Type B pancreatic cell (in vitro differentiated cells): ENCODE data around the gene LMOD1. TPM values are rescaled to one million over a fixed set of nuclear protein-coding genes. Genes with fewer than 3 reads are reported as not detected.
A peak's percentile ranks its signal among the peaks of the same experiment; 100 is the strongest.

Experiments used
- DNase-seq: peaks from one replicate; pipeline ENCODE4 v3.0.0; 2021; ENCODE audit warnings: mixed read lengths; ENCODE audit not compliant: unreplicated experiment; ENCODE audit errors: extremely low spot score
- H3K27ac Mint-ChIP-seq: 2 replicates; pipeline ENCODE4 v1.8.0; 2021; ENCODE audit warnings: mild to moderate bottlenecking, mixed read lengths
- H3K27me3 Mint-ChIP-seq: 2 replicates; pipeline ENCODE4 v1.8.0; 2021; ENCODE audit warnings: mixed read lengths
- H3K36me3 Mint-ChIP-seq: 2 replicates; pipeline ENCODE4 v1.8.0; 2021; ENCODE audit warnings: mixed read lengths
- H3K4me1 Mint-ChIP-seq: one replicate; pipeline ENCODE4 v1.8.0; 2021; ENCODE audit warnings: mixed read lengths; ENCODE audit not compliant: unreplicated experiment
- H3K4me3 Mint-ChIP-seq: 2 replicates; pipeline ENCODE4 v1.8.0; 2021; ENCODE audit warnings: mild to moderate bottlenecking, mixed read lengths
- H3K9me3 Mint-ChIP-seq: 2 replicates; pipeline ENCODE4 v1.8.0; 2021; ENCODE audit warnings: mixed read lengths
- CTCF ChIP-seq: fragments of 200-600 bp; sonication (generic); conservative IDR thresholded peaks from 2 replicates; pipeline ENCODE4 v1.5.0; 2021; ENCODE audit warnings: antibody characterized with exemption, mild to moderate bottlenecking
- total RNA-seq: library from RNA; stranded (reverse); gene quantifications from 2 replicates; pipeline ENCODE4 v1.2.1, GENCODE V29; 2021; ENCODE audit warnings: low replicate concordance

The LMOD1 gene
- total RNA-seq, 1 donor from 2014 or later: 3.7 TPM

GRCh38 chr1:201930803-201931202, 15.5 kb downstream of the LMOD1 start:
- H3K27me3 Mint-ChIP-seq: no peaks in the 10 kb centered on the region
- no peaks in the 10 kb centered on the region for H3K36me3 Mint-ChIP-seq
- no peak for TF ChIP-seq CTCF
- peaks cover 11% of the 10 kb centered on the region for H3K4me1 Mint-ChIP-seq
- H3K4me3 Mint-ChIP-seq: no peak overlapping the region
- no peak for DNase-seq
- no peak overlapping the region for H3K27ac Mint-ChIP-seq
- no peaks in the 10 kb centered on the region for H3K9me3 Mint-ChIP-seq

- H3K27me3 Mint-ChIP-seq: no peaks in the 10 kb centered on the region
- DNase-seq: no peak
- H3K36me3 Mint-ChIP-seq: no peaks in the 10 kb centered on the region
- TF ChIP-seq CTCF: no peak
- H3K27ac Mint-ChIP-seq: no peak overlapping the region
- H3K4me1 Mint-ChIP-seq: peaks cover 14% of the 10 kb centered on the region
- H3K9me3 Mint-ChIP-seq: no peaks in the 10 kb centered on the region
- H3K4me3 Mint-ChIP-seq: no peak overlapping the region
These were observed 16.2 kb downstream of the LMOD1 start for GRCh38 chr1:201930137-201930536.

GRCh38 chr1:201928266-201928665, 18.1 kb downstream of the LMOD1 start:
- H3K27ac Mint-ChIP-seq: no peak overlapping the region
- no peak for TF ChIP-seq CTCF
- H3K27me3 Mint-ChIP-seq: no peaks in the 10 kb centered on the region
- no peaks in the 10 kb centered on the region for H3K9me3 Mint-ChIP-seq
- DNase-seq: no peak
- no peak overlapping the region for H3K4me3 Mint-ChIP-seq
- no peaks in the 10 kb centered on the region for H3K36me3 Mint-ChIP-seq
- H3K4me1 Mint-ChIP-seq: peaks cover 10% of the 10 kb centered on the region

GRCh38 chr1:201925981-201926645, 20.2 kb downstream of the LMOD1 start:
- TF ChIP-seq CTCF: no peak
- no peaks in the 10 kb centered on the region for H3K36me3 Mint-ChIP-seq
- H3K27me3 Mint-ChIP-seq: no peaks in the 10 kb centered on the region
- no peaks in the 10 kb centered on the region for H3K9me3 Mint-ChIP-seq
- no peak overlapping the region for H3K4me3 Mint-ChIP-seq
- no peak overlapping the region for H3K27ac Mint-ChIP-seq
- DNase-seq: no peak
- H3K4me1 Mint-ChIP-seq: peaks cover 10% of the 10 kb centered on the region

GRCh38 chr1:201925301-201925567, 21.1 kb downstream of the LMOD1 start:
- TF ChIP-seq CTCF: no peak
- Mint-ChIP-seq H3K9me3 (no peaks in the 10 kb centered on the region), H3K4me3 (no peak overlapping the region), H3K27me3 (no peaks in the 10 kb centered on the region), H3K27ac (peak overlapping the region; percentile 60), H3K4me1 (peaks cover 10% of the 10 kb centered on the region), H3K36me3 (no peaks in the 10 kb centered on the region)
- no peak for DNase-seq
